ENCODE measurements around the gene CABP5. TPM values are rescaled to one million over a fixed set of nuclear protein-coding genes. Genes with fewer than 3 reads are reported as not detected.

The CABP5 gene
- total RNA-seq, 120 experiments from 2014 or later = 0.41 to 0.54 TPM; not detected in 118

Other genes with a start within 250 kb of the CABP5 start
- gene TPRX1, start 239.5 kb downstream of the CABP5 start, total RNA-seq = not detected
- under 1 TPM in 9 of 120 experiments, not detected in 111; 0.10 to 0.18 (median 0.11) TPM for gene CRX, start 222.1 kb downstream of the CABP5 start, total RNA-seq
- not detected for gene TPRX2, start 184.8 kb downstream of the CABP5 start, total RNA-seq
- gene SULT2A1, start 157.8 kb downstream of the CABP5 start, total RNA-seq = under 1 TPM in 1 of 120 experiments, not detected in 119; 0.23 TPM
- 1 to 10 TPM in 2 of 120 experiments, under 1 TPM in 1, not detected in 117; 0.88 to 1.1 (median 1.0) TPM for gene BSPH1, start 51.9 kb downstream of the CABP5 start, total RNA-seq
- gene ELSPBP1, start 49.4 kb downstream of the CABP5 start, total RNA-seq = not detected
- 100 to 1,000 TPM in 45 of 120 experiments, 10 to 100 TPM in 75; 52.0 to 175 (median 92.9) TPM for gene PLA2G4C, start 66.7 kb upstream of the CABP5 start, total RNA-seq
- gene LIG1, start 126.3 kb upstream of the CABP5 start, total RNA-seq = 10 to 100 TPM; 12.7 to 39.6 (median 22.5) TPM
- gene ZSWIM9, start 126.6 kb upstream of the CABP5 start, total RNA-seq = 10 to 100 TPM; 14.1 to 42.1 (median 18.4) TPM
- 10 to 100 TPM; 10.8 to 45.2 (median 24.0) TPM for gene CARD8, start 211.8 kb upstream of the CABP5 start, total RNA-seq
- gene ZNF114, start 226.0 kb upstream of the CABP5 start, total RNA-seq = 1 to 10 TPM in 95 of 120 experiments, under 1 TPM in 24, not detected in 1; 0.32 to 4.2 (median 1.5) TPM

All from dorsolateral prefrontal cortex (tissue), 118 donors.